H1 (cell line): Measurements from ENCODE around the gene TRDN.

Source experiments
- EZH2 ChIP-seq: fragments of 200-600 bp; sonication (generic); IDR thresholded peaks from 2 replicates; pipeline ENCODE4 v1.7.1; 2012; ENCODE audit warnings: low read depth, mild to moderate bottlenecking, moderate library complexity, low read length, inconsistent platforms; ENCODE audit not compliant: severe bottlenecking
- POLR2A ChIP-seq, 2 experiments: IDR thresholded peaks; 1 replicate in 1 of 2; 2 replicates in 1 of 2; pipeline ENCODE4 v1.6.1; 2011; ENCODE audit warnings: low read depth in 2 of 2, low read length in 2 of 2, mild to moderate bottlenecking in 2 of 2; ENCODE audit errors: control extremely low read depth in 1 of 2

DNA sequence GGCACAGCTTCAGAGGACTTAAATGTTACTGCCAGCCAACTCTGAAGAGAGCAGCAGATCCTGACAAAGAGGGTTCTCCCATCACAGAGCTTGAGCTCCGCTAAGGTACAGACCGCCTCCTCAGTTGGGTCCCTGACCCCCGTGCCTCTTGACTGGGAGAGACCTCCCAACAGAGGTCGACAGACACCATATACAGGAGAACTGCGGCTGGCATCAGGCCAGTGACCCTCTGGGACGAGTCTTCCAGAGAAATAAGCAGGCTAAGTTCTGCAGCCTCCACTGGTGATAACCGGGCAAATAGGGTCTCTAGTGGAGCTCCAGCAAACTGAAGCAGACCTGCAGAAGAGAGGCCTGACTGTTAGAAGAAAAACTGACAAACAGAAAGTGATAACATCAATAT lies 453.8 kb downstream of the TRDN start:
- TF ChIP-seq EZH2 (no peak), POLR2A (IDR thresholded peaks at IDR 0.05; ENCODE audit: control extremely low read depth in 1 of 2, low read depth in 2 of 2, low read length in 2 of 2) (no peak)
